GM12801 (cell line): ENCODE measurements around the gene KCND2.

Source experiments
- CTCF ChIP-seq: IDR thresholded peaks from one replicate; pipeline ENCODE4 v1.5.1; 2011; ENCODE audit warnings: control low read depth; ENCODE audit not compliant: insufficient read length; ENCODE audit errors: extremely low read depth

KCND2 gene

GRCh38 chr7:120720317-120720716 lies 447.3 kb downstream of the KCND2 start:
- no peak for TF ChIP-seq CTCF

GRCh38 chr7:120723465-120724385 lies 450.8 kb downstream of the KCND2 start:
- TF ChIP-seq CTCF, result no peak

GRCh38 chr7:120724448-120724847 lies 451.5 kb downstream of the KCND2 start:
- no peak for TF ChIP-seq CTCF

GRCh38 chr7:120724955-120725354 lies 452.0 kb downstream of the KCND2 start:
- TF ChIP-seq CTCF, result no peak

- no peak for TF ChIP-seq CTCF
These were observed 452.5 kb downstream of the KCND2 start for GRCh38 chr7:120725376-120726039.

- TF ChIP-seq CTCF, result no peak
These were observed 456.3 kb downstream of the KCND2 start for GRCh38 chr7:120729245-120729644.

GRCh38 chr7:120731271-120731670 lies 458.3 kb downstream of the KCND2 start:
- TF ChIP-seq CTCF, result no peak
